Pons (tissue), 1 donor: ENCODE measurements around the gene CDON.
"Not testable (repeated sequence)": the region's sequence is repeated elsewhere in the genome, so short reads cannot be mapped to it uniquely, and the experiment has no call there.

Experiments used
- DNase-seq: peaks from one replicate; pipeline ENCODE4 v3.0.0-alpha.2; 2016; ENCODE audit warnings: low spot score

CDON gene

DNA sequence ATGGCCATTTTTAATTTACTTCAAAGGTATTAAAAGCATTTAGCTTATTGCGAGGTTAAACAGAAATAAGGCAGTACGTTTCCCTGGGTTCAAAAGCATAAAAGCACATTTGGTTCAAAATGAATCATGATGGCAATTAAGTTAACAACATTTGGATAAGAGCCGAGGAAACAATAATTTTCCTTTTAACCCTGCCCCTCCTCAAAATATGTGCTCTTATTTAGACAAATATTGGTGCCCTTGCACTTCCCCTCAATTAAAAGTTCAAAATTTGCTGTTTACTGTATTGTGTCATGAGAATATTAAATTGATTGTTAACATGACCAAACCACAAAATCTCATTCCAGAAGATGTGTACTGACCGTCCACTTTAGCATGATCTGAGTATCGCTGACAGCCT, 68.2 kb downstream of the CDON start:
- DNase-seq: no peak

DNA sequence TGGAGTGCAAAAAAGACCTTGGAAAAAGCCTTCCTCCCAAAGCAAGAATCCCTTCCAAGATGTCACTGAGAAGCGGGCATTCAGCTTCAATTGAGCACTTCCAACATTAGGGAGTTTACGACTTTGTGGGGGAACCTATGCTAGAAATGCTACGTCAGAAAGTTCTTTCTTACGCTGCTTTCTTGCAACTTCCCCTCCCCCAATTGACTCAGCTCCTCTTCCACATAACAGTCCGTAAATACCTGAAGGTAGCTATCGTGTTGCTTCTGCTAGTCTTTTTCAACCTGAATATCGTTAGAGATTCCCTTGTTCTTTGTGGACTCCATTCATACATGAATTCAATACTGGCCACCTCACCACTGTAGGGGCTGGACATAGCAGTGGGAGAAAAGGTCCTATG, 69.8 kb downstream of the CDON start:
- DNase-seq: no peak

DNA sequence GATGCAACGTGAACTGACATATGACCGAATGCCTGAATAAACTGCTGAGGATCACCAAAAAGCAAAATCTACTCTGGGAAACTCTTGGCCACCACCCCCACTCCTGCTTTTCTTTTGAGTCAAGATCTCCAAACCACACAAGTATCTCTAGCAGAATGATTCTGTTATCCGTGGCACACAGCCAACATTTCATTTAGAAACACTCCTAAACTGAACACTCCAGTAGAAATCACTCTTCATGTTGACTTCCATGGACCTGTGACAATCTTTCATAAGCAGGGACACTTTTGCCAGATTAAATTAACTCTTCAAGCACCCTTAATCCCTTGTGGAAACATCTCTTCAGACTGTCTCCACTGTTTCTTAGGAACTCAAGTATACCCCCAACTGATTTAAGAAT, 72.4 kb downstream of the CDON start:
- peak; percentile 17 for DNase-seq

DNA sequence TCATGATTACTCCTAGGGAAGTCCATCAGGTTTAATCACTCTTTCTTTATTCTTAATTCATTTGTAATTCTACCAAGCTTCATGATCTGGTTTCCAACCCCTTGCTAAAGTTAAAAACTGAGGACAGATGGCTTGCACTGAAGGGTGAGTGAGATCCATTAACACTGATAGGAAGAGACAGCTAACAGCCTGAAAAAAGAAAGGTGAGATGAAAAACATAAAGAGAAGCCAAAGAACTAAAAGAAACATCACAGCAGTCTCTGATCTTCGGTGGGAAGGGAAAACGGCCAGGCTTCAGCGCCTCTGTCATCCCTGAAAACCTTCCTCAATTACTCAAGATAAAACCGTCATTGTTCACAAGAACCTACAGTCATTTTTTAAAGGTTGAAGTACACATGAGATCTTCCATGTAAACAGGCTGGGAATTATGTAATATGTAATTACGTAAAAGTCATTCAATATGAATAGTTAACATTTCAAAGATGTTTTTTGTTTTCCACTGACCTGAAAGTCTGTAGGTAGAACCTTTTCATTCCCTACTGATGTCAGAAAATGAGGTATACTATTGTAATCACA, 75.5 kb downstream of the CDON start:
- DNase-seq: no peak

DNA sequence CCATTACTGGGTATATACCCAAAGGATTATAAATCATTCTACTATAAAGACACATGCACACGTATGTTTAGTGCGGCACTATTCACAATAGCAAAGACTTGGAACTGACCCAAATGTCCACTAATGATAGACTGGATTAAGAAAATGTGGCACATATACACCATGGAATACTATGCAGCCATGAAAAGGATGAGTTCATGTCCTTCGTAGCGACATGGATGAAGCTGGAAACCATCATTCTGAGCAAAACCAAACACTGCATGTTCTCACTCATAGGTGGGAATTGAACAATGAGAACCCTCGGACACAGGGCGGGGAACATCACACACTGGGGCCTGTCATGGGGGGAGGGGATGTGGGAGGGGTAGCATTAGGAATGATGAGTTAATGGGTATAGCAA, 76.7 kb downstream of the CDON start:
- not testable (repeated sequence) for DNase-seq

DNA sequence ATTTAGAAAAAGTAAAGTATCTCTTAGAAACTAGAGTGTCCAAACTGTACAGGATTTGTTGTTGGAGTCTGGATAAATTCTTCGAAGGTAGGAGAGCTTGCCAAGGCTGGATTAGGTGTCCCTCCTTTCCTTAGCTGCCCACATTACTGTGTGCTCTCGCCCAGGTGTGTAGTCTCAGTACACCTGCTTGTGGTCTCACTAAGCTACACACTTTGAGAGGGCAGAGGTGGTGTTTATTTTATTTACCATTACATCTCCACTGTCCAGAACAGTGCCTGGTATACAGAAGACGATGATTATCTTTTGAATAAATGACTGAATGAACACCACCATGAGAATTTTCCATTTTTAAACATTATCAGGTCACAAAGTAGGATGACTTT, 80.3 kb downstream of the CDON start:
- no peak for DNase-seq

DNA sequence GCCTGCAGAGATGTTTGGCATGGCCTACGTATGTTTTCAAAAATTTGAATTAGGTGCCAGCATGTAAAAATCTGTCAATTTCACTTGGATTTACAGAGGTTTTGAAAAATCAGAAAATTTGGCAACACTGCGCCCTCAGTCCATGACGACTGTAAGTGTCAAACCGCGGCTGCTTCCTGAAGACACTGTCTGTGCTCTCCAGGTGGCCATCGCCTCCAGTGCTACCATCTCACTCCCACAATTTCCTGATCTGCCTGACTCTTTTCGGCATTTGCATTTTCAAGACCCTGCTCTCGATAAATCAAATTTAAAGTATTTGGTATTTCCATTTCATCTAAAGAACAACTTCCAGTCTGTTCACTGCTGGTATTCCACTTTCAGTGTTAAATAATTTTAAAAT, 82.2 kb downstream of the CDON start:
- no peak for DNase-seq

DNA sequence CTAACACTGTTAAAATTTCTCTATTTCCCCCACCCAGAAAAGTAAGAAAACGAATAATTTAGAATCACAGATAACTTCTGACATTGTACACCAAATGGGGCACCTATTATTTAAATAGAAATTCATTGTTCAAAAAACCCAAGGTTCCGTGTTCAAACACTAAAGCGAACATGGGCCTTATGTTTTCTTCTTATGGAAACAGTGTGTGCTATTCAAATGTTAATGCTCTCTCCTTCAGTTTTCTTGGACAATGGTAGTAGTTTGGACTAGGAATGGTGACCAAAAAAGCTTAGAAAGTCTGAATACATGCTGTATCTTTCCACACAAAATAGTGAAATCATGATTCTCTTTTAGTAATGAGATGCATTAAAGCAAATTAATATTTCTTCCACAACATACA, 83.2 kb downstream of the CDON start:
- no peak for DNase-seq

DNA sequence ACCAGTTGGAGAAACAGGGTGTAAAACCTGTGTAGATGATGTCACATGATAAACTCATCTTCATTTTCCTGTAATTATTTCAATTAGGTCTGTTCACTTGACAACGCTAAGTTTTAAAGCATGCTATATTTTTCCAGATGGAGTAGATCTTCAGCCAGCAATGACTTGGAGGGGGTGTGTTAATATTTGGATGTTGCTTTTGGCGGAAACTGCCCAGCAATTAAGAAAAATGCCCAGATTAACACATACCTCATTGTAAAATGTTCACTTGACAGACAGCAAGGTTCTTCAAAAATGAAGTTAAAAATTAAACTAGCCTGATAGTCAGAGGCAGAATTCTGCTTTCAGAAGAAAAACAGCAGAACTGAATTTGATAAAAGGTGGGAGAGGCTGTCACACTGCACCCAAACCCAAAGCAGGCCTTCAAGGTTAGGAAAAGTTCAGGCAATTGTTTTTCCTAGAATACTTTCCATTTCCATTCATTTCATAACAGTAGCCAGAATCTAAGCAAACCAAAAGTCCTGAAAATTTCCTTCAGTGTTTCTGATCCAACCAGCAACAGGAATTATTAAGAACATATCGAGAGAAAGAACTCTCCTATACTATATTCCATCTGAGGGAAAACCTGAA, 83.8 kb downstream of the CDON start:
- DNase-seq: no peak

DNA sequence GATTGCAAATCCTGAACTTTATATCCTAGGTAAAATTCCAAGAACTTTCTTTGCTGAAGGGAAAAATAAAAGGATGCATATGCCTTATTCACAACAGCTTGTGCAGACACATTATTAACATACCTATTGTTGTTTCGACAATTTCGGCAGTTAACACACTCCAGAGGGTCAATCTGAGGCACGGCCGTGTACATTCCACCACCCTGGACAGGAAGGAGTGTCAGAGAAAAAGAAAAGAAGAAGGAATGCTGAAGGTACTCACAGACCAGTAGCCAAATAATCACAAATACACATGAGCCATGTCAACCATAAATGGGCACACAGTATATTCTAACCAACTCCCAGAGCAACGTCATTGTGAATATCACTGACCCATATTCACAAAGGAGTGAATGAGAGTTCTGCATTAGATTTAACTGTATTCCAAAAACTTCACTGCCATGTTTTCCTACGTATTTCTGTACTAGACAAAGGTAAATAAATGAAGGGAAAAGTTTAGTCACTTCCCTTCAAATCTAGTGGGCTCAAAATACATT, 84.4 kb downstream of the CDON start:
- DNase-seq: no peak

DNA sequence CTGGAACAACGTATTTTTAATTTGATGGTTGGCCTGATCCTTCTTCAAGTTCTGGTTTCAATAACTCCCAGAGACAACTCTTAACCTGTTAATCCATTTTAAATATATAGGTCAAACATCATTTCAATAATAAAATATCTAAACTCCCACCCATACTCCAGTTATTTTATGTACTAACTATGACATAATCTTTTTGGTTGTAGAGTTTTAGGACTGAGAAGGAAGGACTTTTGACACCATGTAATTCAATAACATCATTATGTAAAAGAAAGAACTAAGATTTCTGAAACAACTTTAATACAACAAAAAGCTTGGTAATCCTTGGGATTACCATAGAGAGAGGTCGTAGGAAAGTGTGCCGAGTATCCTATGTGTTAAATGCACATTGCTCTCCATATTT, 85.3 kb downstream of the CDON start:
- no peak for DNase-seq

DNA sequence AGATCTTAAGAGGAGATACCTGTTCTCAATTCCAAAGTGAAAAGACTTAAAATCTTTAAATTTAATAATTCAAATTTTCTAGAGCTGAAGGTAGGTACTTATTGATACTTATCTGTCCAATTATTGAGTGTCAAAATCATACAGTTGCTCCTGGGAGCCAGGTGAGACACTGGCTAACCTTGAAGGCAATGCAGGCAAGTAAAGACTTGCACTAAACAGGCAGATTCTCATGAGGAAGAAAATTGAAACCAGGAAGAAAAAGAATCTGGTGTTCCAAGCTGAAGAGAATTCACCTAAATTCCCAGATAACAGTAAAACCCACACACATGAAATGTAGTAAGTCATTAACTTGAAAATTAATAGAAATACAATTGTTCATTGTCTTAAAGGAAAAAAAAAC, 86.5 kb downstream of the CDON start:
- no peak for DNase-seq

DNA sequence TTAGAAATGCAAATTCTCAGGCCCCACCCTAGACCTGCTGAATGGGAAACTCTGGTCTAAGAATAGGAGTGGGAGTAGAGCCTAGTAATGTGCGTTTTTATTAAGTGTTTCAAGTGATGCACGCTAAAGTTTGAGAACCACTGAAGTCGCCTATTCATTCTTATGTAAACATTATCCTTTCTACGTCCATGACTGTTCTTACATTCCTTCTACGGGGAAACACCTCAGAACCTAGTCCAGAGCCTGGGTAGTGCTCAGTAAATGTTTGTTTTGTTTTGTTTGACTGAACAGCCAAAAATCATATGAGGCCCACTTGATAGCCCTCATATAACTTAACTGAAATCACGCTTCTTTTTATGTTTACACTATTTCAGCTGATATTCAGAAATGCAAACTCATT, 87.0 kb downstream of the CDON start:
- DNase-seq: no peak

DNA sequence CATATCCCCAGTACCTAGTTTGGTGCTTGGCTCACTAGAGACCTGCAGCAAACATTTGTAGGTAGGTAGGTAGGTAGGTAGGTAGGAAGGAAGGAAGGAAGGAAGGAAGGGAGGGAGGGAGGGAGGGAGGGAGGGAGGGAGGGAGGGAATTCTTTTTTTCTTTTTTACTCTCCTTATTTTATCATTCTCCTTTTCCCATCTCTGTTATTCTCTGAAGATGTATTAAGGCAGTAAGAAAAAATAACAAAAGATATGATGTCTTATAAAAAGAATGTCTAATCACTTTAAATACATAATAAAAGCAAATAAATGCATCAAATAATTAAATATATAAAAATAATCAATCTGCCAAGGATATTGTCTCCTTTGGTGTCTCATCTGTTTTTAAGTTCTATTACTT, 88.4 kb downstream of the CDON start:
- no peak for DNase-seq

DNA sequence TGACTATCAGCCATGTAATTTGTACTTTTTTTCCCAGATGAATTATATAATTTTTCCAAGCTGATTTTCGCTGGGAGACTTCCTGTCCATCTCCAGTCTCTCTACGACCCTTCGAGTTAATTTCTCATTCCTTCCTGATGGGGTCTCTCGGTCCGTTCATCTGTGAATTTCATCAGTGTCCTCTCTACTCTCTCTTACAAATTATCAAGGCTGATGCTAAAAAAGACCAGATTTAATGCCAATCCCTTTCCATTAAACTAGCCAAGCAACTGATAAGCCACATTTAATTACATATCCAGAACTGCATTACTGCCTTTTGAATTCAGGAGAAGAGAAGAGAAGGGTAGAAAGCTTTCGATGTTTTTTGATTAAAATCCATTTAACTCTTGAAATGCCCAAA, 91.0 kb downstream of the CDON start:
- no peak for DNase-seq

DNA sequence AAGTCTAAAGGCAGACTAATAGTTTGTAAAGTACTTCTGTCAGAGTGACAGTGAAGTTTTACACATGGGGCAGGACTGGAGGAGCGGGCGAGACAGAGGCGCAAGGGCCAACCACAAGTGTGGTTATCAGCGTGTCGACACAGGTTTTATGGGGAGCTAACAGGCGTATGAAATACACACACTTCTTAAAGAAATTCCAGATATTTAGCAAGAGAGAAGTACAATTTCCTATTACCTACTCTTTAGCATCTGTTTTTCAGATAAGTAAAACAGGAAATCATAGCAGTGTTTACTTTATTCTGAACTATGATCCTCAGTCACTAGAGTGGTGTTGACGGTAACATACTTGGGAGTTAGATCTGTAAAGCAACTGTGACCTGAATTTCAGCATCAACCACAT, 94.3 kb downstream of the CDON start:
- DNase-seq: no peak

DNA sequence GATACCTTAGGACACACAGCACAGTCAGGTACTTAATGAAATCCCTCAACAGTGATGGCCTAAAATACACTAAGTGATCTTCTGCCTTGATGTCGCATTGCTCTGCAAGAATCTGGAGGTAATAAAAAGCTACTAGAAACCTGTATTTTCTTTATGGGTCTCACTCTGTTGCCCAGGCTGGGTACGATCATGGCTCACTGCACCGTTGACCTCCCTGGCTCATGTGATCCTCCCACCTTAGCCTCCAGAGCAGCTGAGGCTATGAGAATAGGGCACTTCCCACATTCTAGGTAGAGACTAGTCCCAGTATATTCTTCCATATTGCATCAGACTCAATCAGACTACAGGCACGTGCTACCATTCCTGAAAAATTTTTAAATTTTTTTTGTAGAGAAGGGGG, 95.2 kb downstream of the CDON start:
- DNase-seq: no peak

DNA sequence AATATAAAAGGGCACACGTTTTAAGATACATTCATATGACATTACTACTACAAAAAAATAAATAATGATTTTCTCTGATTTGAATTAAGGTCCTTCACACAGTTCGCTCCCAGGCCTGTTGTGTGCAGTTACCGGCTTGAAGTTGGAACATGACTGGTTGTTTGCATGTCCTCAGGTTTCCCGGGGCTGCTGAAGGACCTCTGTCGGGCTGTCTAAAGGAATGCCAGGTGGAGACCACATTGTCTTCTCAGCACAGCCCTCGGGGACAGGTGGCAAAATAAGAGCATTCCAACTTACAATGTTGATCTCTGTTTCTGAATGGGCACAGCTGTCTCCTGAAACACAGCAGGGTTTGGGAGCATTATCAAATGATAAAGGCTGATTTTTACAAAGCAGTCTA, 101.9 kb downstream of the CDON start:
- no peak for DNase-seq

DNA sequence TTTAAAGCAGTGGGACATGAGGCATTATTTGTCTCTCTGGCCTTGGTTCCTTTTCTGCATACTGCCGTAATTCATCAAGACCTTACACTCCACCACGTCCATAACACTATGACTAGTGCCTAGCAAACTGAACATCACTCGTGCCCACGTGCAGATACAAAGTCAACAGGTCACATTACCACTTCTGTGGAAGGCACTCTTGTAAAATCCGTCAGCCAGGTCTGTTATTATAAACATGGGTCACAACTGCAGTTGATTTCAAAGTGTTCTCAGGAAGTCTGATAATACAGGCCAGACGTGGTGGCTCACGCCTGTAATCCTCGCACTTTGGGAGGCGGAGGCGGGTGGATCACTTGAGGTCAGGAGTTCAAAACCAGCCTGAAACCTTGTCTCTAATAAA, 102.7 kb downstream of the CDON start:
- no peak for DNase-seq

DNA sequence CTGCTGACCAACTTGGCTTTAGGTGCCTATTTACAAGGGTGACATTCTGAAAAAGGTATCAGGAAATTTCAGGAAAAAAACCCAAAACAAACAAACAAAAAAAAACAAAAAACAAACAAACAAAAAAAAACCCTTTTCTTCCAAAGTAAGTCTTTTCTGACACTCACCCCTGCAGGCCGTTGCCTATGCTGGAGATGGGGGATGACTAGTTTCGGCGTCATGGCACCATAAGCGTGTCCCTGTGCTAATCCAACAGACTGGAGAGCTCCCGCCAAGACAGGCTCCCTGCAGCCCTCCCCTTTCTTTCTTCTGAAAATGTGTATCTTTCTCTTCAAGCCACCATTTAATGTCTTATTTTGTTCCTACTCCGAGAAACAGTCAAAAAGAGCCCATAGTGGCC, 103.2 kb downstream of the CDON start:
- DNase-seq: no peak

DNA sequence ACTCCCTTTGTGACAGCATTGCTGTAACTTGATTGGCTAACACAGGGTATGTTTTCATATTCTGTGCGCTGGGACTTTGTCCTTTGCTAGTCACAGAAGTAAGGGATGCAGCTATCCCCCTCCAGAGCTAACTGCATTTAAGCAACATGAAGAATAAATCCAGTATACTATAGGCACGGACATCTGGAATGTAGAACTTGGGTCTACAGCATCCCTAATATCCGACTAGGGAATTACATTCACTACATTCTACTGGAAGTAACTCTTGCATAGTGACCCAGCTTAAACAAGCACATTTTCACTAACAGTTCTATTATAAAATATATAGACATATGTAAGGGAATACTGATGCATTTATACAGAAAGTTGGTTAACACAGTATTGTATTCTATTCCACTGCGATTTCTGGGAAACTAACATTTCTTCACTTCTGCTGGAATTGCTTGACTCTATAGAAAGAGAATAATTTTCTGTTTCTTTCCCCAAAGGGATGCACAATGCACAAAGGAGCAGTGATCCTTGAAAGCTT, 103.7 kb downstream of the CDON start:
- no peak for DNase-seq

DNA sequence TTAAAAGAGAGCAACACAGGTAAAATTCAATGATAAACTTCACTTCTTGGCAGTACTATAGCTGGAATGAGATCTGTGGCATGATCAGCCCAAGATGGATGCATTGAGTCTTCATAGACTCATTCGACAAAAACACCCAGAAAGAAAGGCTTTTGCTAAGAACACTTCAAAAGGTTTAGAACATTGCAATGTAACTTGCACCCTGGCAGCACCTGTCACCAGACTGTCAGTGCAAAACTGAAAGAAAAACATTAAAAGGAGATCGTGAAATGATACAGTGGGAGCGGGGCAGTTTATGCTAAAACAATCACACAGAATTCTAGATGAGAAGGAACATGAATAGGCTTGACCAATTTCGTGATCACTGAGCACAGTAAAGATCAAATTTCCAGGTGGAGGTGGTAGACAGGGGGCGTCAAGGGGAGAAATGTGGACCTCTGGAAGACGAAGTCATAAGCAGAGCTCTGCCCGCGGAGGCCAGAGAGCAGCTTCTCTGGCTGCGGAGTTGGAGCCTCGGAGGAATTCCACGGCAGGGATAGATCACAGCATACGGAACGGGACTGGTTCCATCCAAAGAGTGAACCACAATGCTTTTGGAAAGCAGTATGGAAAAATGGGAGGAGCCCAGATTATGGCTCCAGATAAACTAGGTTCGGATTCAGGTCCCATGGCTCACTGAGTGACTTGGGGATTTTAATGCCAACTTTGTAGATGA, 104.9 kb downstream of the CDON start:
- DNase-seq: no peak

DNA sequence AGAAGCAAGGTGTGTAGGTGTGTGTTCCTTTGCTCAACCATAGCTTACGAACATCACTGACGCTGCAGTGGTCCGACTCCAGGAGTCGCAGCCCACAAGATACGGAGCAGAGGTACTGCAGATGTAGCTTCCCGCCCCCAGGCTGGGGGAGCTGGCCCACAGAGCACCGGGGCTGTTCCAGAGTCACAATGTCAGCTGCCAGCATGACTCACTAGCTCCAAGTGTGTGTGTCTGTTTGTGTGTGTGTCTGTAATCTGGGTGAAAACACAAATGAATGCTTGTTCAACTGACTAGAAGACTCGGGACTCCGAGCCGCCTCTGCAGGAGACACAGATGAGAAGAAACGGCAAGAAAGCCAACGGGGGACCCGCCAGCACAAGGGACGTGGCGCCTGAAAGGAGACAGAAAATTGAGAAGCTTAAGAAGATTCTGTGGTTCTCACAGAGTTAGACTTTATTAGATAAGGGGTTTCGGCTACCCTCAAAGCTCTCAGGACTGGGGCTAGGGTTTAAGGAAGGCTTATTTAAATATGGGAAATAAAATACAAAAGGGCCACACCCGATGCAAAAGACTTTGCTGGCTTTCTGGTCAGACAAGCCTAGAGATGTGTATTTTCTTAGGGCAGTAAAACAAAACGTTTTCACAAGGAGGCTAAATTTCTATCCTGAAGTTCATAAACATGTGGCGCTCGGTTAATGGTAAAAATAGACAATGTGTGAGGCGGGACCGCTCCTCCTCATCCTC, 106.1 kb downstream of the CDON start:
- DNase-seq: peak; percentile 63
